ENCODE data around the gene MMS19.
"Not testable (repeated sequence)": the region's sequence is repeated elsewhere in the genome, so short reads cannot be mapped to it uniquely, and the experiment has no call there.

Gene MMS19

DNA sequence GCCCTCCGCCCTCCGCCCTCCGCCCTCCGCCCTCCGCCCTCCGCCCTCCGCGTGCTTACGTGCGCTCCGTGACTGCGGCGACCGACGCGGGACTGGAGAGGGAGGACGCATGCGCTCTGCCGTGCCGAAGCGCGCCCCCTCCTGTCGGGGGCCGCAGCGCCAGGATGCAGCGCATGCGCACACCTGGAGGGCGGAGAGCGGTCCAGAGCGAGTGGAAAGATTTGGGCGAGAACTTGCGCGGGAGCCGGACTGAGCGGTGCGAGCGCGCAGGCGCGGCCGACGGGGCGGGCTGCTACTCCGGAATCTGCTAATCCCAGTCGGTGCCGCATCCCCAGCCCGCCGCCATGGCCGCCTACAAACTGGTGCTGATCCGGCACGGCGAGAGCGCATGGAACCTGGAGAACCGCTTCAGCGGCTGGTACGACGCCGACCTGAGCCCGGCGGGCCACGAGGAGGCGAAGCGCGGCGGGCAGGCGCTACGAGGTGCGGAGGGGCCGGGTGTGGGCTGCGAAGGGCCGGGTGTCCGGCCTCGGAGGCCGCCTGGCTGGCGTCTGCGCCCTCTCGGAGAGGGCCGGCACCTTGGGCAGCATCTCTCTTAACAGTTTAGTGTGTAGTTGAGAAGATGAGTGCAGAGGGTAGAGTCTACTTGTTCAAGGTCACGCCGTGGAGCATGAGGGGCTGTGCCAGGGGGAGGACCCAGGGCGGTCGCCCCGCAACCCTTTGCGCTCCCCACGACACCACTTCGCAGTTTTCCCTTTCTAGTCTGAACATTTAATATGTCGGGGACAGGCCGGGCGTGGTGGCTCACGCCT, 72.1 kb downstream of the MMS19 start, which contains the start of gene PGAM1:
PGAM1 (plus strand) TSS at position 228 of the 812 bp plus-strand sequence; CDS start at position 345, 117 bp downstream.
- Mint-ChIP-seq H3K4me3 (peak within 1 kb of the TSS; percentile 89), H3K9me3 (no peaks in the 10 kb centered on the region), H3K27ac (peak within 1 kb of the TSS; percentile 92), H3K36me3 (peaks cover 2% of the 10 kb centered on the region), H3K27me3 (no peaks in the 10 kb centered on the region), H3K4me1 (peaks cover 25% of the 10 kb centered on the region)
- ATAC-seq (ENCODE audit: low read depth) (peak; percentile 87), DNase-seq (ENCODE audit: low spot score in 2 of 2) (peak; percentile 94 to 95)

DNA sequence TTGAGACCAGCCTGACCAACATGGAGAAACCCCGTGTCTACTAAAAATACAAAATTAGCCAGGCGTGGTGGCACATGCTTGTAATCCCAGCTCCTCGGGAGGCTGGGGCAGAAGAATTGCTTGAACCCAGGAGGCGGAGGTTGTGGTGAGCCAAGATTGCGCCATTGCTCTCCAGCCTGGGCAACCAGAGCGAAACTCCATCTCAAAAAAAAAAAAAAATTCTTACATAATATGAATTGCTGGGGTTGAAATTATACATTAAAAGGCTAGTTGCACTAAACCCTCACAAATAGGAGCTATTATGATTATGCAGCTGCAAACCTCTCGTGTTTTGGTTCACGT, 74.5 kb downstream of the MMS19 start:
- H3K27me3 Mint-ChIP-seq; H3K9me3 Mint-ChIP-seq; H3K27ac Mint-ChIP-seq; H3K4me3 Mint-ChIP-seq; H3K36me3 Mint-ChIP-seq; ATAC-seq (ENCODE audit: low read depth); DNase-seq (ENCODE audit: low spot score in 2 of 2): not testable (repeated sequence)
- peaks cover 31% of the 10 kb centered on the region for H3K4me1 Mint-ChIP-seq

DNA sequence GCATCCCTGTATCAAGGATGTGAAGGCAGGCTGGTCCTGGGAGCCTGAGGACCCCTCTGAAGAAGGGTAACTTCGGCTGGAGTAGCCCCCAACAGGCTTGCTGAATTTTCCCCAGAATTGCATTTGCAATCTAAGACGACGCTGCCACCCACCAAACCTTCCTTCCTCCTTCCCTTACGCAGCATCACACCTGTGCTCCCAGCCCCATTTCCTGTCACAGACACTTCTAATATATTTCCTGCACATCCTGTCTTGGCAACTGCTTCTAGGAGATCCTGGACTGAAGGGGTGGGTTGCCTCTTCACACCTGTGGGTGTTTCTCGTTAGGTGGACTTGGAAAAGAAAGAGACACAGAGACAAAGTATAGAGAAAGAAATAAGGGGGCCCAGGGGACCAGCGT, 81.7 kb downstream of the MMS19 start:
- H3K4me3 Mint-ChIP-seq = no peak overlapping the region
- H3K27ac Mint-ChIP-seq = no peak overlapping the region
- H3K4me1 Mint-ChIP-seq = peaks cover 19% of the 10 kb centered on the region

DNA sequence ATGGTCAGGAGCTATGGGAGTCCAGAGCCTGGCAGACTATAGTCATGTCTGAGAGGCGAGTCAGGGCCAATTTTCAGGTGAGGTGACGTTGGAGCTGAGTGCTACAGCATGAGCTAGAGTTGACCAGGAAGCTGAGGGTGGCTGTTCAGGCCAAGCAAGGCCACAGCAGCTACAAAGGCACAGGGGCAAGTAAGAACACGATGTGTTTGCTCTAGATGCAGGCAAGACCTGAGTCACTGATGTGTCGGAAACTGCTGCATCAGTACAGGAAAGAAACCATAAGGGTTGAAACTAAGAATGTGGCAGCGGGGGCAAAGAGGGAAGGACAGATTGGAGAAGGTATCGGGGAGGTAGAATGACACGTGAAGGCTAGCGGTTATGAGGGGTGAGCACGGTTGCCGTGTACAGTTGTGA, 85.3 kb downstream of the MMS19 start:
- ATAC-seq (ENCODE audit: low read depth) (no peak), DNase-seq (ENCODE audit: low spot score in 2 of 2) (no peak)
- no peaks in the 10 kb centered on the region for H3K9me3 Mint-ChIP-seq
- peaks cover 13% of the 10 kb centered on the region for H3K4me1 Mint-ChIP-seq
- no peak overlapping the region for H3K4me3 Mint-ChIP-seq
- H3K27me3 Mint-ChIP-seq = no peaks in the 10 kb centered on the region
- no peaks in the 10 kb centered on the region for H3K36me3 Mint-ChIP-seq
- H3K27ac Mint-ChIP-seq = no peak overlapping the region

More for the DNA sequence above, 81.7 kb downstream of the MMS19 start:
- DNase-seq (ENCODE audit: low spot score in 2 of 2) (no peak), ATAC-seq (ENCODE audit: low read depth) (no peak)
- H3K27me3 Mint-ChIP-seq = no peaks in the 10 kb centered on the region
- no peaks in the 10 kb centered on the region for H3K9me3 Mint-ChIP-seq
- H3K36me3 Mint-ChIP-seq = no peaks in the 10 kb centered on the region

DNA sequence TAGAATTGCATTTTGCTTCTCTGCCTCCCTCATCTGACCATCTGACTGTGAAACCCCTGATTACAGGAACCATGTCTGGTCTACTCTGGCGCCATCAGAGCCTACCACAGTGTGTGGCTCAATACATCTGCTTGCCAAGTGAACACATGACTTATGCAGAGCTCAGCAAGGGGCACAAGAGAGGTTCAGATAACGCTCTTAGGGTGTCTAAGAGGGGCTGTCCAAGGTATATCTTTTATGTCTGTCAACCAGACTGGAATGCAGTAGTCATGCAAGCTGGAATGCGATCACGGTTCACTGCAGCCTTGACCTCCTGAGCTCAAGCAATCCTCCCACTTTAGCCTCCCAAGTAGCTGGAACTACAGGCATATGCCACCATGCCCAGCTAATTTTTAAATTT, 86.8 kb downstream of the MMS19 start:
- Mint-ChIP-seq H3K27ac (no peak overlapping the region), H3K9me3 (no peaks in the 10 kb centered on the region), H3K27me3 (no peaks in the 10 kb centered on the region), H3K36me3 (no peaks in the 10 kb centered on the region), H3K4me3 (no peak overlapping the region), H3K4me1 (peaks cover 14% of the 10 kb centered on the region)
- no peak for ATAC-seq (ENCODE audit: low read depth)
- no peak for DNase-seq (ENCODE audit: low spot score in 2 of 2)

DNA sequence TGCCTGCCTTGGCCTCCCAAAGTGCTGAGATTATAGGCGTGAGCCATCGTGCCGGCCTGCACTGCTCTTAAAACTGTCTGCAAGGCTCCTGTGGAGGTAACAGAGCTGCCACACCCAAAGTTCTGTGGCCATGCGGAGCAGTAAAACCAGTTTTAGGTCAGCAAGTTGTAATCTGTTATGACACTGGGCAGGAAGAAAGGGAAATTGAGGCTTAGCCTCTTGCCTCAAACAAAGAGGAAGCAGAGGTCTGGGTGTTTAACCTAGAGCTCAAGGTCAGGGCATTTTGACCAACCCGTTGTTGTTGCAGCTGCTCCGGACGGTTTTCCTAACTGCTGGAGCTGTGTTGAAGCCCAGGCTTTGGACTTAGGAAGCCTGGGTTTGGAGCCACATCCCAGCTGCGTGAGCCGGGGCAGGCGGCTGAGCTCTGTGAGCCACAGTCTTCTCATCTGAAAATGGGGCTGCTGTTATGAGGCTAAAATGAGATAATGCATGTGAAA, 89.7 kb downstream of the MMS19 start:
- H3K4me3 Mint-ChIP-seq = no peak overlapping the region
- H3K36me3 Mint-ChIP-seq = no peaks in the 10 kb centered on the region
- no peaks in the 10 kb centered on the region for H3K27me3 Mint-ChIP-seq
- H3K27ac Mint-ChIP-seq = no peak overlapping the region
- DNase-seq (ENCODE audit: low spot score in 2 of 2) = no peak
- peaks cover 10% of the 10 kb centered on the region for H3K4me1 Mint-ChIP-seq
- ATAC-seq (ENCODE audit: low read depth) = no peak
- H3K9me3 Mint-ChIP-seq = no peaks in the 10 kb centered on the region

Data from memory B cell (primary cell).